HUDEP-2 (cell line): ENCODE measurements around the gene RRAGB.
"Not testable (repeated sequence)": the region's sequence is repeated elsewhere in the genome, so short reads cannot be mapped to it uniquely, and the experiment has no call there.

Source experiments
- DNase-seq, 76 experiments: peaks; one replicate each; lab custom pipeline; 2025; ENCODE audit not compliant: unreplicated experiment in 76 of 76; lab: John Stamatoyannopoulos, UW

RRAGB gene

DNA sequence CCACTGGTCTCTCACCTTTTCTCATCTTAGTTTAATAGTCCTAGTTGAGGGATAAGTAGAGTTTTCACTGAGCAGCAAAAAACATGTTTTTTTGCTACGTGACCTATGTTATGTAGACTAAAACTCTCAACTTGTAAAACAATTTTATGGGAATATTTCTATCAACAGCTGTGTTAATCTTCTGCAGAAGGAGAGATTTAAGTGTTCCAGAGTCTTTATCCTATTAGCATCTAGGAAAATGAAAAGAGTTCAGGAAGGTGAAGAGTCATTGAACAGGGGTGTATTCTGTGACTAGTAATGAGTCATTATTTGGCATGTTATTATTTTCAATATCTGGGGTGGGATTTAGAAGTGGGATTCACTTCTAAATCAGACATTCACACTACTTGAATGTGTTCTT is 41.9 kb downstream of the RRAGB start:
- no peak for DNase-seq

DNA sequence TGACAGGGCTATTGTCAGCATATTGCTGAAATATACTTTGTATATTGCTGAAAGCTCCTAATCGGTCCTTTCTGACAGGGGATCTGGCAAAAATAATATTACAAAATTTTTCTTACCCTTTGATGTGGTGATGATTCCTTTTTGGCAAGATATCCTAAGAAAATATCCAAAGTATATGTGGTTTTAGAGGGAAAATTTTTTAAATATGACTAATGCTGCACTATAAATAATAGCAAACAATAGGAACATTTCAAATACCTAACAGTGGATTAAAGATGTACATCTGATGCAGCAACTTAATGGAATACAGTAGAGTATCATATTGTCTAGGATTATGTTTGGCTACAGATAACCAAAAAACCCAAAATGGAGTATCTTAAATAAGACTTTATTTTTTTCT is 49.6 kb downstream of the RRAGB start:
- DNase-seq: no peak

DNA sequence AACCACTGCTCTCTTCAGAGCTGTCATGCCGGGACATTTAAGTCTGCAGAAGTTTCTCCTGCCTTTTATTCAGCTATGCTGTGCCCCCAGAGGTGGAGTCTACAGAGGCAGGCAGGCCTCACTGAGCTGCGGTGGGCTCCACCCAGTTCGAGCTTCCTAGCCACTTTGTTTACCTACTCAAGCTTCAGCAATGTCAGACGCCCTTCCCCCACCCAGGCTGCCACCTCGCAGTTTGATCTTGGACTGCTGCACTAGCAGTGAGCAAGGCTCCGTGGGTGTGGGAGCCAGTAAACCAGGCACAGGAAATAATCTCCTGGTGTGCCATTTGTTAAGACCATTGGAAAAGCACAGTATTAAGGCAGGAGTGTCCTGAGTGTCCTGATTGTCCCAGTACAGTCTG is 56.9 kb downstream of the RRAGB start:
- not testable (repeated sequence) for DNase-seq

DNA sequence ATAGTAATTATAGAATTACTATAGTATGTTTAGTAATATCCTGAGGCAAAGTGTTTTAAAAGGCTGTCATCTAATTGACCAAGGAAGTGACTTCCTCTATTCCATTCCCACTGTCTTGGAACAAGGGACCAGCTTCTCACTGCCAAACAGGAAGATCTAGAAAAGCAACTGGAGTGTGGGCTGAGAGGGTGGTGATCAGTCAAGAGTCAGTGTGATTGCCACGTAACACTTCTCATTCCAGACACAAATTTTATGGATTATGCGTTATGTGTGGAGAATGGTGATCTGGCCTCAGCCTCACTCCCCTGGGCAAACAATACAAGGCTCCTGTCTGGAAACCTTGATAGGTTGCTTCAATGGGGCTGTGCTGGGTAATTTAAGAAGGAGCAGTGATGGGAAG is 60.0 kb downstream of the RRAGB start:
- DNase-seq: no peak

DNA sequence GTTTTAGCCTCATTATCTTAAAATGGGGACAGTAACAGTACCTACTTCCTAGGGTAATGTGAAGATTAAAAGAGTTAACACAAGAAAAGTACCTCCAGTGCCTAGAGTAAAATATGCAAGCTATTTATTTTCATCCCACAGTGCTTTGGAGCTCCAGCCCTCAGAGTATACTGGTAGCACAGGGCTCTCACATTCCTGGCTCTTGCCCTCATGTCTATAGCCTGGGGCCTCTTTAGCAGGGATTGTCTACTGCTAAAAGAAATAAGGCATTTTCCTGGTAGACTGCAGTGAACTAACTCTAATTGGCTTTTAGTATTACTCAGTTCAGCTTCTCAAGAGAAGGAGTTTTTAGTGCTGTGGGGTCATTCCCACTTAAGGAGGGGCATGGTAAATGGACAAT is 60.8 kb downstream of the RRAGB start:
- no peak for DNase-seq

DNA sequence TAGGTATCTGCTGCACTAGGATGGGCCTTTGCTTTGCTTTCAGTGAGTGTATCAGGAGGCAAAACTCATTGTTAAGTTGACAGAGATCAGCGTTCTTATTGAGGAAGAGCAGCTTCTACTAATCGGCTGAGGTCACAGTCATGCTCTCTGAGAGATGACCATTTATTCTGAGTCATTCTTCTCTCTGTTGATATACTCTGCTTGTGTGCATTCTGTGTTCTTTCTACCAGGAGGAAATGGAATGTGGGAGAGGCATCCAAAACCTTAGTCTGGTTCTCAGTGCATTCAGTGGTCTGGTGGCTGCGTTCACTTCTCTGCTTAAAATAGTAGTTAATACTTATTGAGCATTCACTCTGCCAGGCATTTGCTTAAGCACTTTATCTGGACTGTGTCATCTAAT is 66.2 kb downstream of the RRAGB start:
- DNase-seq: no peak

DNA sequence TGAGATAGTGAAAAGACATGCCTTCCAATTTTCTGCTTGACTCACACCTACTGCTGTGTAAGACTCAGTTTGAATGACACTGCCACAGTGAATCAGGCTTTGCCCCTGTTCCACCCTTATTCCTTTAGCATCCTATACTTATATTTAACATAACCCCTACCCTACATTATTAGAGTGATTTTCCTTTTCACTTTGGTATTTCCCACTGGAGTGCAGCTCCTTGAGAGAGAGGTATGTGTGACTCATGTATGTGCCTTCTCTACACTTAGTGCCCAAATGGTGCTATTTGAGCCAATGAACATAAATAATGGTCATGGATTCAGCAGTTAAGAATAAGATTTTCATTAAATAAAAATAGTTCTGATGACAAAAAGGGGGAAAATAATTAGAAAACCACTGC is 69.5 kb downstream of the RRAGB start:
- DNase-seq: no peak

DNA sequence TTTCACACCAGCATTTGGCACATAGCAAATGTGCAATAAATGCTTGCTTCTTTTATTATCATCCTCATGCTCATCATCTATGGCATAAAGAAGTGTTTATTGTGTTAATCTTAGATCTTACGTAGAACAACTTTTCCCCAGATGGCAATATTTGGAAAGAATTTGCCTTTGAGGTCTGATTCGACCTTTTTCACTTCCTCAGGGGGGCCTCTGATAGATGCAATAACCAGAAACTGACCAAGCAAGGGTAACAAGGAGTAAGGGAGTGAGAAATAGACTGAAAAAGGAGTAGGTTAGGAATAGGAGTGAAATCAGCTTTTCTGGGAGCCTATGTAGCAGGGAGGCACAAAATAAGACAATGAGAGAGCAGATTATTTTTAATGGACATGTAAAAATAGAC is 70.2 kb downstream of the RRAGB start:
- DNase-seq: no peak

DNA sequence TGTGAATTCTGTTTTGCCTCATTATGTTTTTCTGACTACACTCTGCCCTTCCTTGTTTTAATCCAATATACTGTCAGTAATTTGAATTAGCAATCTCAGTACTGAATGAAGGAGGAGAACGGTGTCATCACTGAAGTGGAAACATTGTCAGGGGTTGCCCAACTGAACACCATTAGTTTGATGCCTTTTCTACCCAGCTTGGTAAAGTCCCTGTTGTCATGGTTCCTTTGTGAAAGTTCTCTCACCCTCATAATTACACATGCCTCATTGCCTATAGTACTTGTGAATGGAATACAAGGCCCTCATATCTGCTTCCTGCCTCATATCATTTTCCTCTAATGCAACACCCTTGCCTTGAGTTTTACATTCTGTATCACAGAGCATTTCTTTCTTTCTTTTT is 76.9 kb downstream of the RRAGB start:
- no peak for DNase-seq

DNA sequence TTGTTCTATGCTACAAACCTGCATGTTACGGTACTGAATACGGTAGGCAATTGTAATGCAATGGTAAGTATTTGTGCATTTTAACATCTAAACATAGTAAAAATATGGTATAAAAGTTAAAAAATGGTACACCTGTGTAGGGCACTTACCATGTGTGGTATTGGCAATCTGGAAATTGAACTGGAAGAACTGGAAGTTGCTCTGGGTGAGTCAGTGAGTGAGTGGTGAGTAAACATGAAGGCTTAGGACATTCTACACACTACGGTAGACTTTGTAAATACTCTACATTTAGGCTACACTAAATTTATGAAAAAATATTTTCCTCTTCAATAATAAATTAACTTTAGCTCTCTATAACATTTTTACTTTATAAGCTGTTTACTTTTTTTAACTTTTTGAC is 78.9 kb downstream of the RRAGB start:
- no peak for DNase-seq

DNA sequence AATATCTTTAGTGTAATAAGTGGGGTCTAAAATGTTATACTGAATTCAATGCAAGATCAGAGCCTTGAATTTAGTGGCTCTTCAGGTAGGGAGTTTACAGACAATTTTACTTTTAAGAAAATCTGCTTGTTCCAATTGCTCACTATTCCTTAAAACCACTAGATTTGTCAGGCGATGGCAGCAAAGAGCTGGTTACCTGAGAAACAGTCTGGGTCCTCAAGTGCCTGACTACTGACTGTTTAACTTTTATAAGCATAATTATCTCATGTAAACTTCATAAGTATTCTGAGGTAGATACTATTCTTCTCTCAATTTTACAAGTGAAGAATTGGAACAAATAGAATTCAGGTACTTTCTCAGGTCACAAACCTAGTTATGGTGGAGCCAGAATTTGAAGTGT is 84.3 kb downstream of the RRAGB start:
- DNase-seq: no peak
